OCI-M2 (cell line): Measurements from ENCODE around the gene PPEF1.
"Not testable (repeated sequence)": the region's sequence is repeated elsewhere in the genome, so short reads cannot be mapped to it uniquely, and the experiment has no call there.

Experiments
- DNase-seq: peaks from one replicate; lab custom pipeline; 2025; ENCODE audit not compliant: unreplicated experiment; lab: John Stamatoyannopoulos, UW

PPEF1 gene

DNA sequence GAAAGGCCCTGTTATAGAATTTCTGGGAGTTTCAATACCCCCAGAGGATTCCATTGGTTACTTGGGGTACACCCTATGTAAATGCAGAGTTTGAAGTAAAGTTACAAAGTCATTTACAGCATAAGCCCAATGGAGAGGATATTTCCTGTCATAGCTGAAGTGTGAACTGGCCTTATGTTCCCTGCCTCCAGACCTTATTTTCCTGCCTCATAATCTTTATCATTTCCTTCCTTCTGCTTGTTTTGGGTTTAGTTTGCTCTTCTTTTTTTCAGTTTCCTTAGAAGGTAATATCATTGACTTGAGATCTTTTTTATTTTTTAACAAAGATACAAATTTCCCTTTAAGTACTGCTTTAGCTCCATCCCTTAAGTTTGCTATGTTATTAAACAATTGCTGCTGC lies 85.4 kb downstream of the PPEF1 start:
- DNase-seq, result peak; percentile 26

GRCh38 chrX:18793601-18794089 lies 86.2 kb downstream of the PPEF1 start:
- no peak for DNase-seq

DNA sequence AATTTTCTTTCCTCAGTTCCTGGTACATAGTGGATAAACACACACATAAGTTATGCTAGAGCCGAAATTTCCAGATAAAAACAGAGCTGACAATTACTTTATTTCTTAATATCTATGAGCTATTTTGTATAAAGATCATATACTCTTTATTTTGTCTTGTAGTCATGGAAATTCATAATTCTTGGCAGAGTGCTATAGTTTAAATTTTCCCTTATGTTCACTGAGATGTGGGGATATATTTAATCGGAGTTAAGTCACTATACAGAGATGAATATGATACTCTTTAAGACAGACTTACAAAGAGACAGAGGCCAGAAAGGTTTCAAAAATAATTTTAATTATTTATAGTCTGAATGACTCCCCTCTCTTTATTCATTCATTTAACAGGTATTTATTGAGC lies 89.7 kb downstream of the PPEF1 start:
- no peak for DNase-seq

DNA sequence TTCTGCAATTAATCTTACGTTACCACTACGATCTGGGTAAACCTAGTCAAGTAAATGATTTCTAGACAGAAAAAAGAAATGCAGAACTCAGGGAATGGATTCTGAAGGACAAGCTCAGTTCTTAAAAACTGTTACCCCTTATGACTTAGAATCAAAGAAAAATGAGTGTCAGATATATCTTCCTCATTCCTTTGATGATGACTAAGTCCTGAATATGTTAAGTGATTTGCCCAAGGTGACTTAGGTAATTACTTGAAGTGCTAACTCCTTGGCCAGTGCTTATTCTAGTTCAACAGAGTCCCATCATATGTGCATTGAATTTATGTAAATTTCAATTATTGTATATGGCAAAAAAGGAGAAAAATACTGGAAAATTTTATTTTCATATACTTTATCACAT lies 92.5 kb downstream of the PPEF1 start:
- DNase-seq, result no peak

DNA sequence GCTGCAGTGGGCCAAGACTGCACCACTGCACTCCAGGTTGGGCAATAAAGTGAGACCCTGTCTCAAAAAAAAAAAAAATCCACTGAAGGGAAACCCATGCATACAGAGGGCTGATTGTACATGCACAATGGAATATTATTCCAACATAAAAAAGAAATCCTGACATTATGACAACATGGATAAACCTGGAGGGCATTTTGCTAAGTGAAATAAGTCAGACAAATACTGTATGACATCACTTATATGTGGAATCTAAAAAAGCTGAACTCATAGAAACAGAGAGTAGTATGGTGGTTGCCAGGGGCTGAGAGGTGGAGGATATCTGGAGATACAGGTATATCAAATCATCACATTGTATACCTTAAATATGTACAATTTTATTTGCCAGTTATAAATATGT lies 102.2 kb downstream of the PPEF1 start:
- no peak for DNase-seq

GRCh38 chrX:18810416-18810815 lies 103.0 kb downstream of the PPEF1 start:
- DNase-seq, result no peak

DNA sequence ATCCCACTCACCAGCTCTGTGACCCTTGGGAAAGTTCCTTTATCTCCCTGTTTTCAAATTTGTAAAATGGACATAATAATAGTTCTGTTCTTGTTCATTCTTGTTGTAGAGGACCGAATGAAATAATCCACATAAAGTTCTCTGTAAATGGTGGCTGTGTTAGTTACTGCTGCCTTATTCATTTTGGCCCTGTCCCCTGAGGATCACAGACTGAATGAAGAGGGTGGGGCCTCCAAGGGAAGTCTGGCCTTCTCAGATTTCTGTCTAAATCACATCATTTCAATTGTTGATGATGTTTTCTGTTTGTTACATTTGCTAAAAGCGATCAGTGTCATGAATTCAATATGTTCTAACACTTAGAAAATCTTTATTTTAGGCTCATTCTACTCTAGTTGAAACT lies 117.9 kb downstream of the PPEF1 start:
- no peak for DNase-seq

GRCh38 chrX:18828832-18829404 lies 121.5 kb downstream of the PPEF1 start:
- no peak for DNase-seq

GRCh38 chrX:18833071-18833731 lies 125.8 kb downstream of the PPEF1 start:
- DNase-seq, result no peak

DNA sequence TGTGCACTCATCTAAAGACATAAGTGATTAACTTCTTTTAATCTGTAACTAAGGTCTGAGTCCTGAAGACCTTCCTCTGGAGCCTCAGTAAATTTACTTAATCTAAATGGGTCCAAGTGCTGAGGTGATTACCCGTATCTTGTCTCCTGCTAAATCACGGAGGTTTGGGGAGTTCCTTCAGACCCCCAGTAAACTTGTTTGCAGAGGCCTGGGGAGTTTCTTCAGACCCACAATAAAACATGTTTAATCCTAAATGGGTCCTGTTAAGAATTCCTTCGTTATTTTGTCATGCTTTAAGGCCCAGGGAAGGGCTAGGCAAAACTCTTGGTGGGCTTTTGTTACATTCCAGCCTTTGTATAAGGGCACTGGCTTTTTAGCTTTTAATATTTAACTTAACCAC lies 140.5 kb downstream of the PPEF1 start:
- not testable (repeated sequence) for DNase-seq

DNA sequence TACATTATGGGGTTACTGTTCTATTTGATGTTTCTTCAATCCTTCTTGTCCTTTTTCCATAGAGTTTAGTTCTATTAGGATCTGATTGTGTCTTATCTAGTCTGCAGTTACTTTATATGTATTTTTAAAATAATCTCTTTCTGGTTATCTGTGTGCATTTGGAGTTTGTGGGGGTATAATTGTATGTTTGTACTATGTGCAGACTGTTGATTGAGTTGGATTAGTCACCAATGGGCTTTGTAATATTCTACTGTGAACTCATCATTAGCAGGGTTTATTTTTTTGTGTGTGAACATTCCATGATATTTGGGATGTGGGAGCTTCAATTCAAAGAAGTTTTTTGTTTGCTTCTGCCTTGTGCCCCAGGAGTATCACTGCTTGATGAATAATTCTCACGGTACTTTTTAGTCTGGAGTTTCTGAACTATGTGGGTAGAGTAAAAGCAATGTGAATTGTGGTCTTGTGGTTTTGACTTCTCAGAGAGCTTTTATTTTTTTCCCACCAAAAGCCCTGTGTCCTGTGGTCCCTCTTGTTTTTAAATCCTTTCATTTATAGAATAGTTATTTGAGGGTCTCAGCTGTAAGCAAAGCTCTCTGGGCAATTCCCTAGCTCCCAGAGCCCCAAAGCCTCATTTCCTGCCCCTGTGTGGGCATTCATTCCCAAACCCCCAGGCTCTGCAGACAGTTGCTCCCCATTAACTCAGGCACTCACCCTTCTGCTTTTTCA lies 148.6 kb downstream of the PPEF1 start:
- DNase-seq, result no peak

DNA sequence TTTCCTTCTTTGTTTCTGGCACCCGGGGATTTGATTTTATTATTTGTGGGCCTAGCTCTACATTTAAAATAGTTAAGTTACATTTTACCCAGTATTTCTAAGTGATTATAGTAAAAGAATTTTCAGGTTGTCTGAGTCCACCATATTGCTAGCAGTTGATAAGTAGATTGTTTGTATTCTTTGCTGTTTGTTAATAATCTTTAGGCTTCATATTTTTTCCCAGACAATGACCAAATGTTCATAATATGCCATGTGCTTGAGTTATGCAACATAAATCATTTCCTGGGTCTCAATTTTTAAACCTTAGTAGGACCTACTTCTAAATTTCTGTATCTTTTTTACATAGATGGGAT lies 149.2 kb downstream of the PPEF1 start:
- DNase-seq, result no peak

- DNase-seq, result no peak
Observed at GRCh38 chrX:18861511-18861910, 154.1 kb downstream of the PPEF1 start.

GRCh38 chrX:18864390-18864920 lies 157.0 kb downstream of the PPEF1 start:
- DNase-seq, result no peak

GRCh38 chrX:18871161-18871890 lies 163.9 kb downstream of the PPEF1 start:
- DNase-seq, result no peak

DNA sequence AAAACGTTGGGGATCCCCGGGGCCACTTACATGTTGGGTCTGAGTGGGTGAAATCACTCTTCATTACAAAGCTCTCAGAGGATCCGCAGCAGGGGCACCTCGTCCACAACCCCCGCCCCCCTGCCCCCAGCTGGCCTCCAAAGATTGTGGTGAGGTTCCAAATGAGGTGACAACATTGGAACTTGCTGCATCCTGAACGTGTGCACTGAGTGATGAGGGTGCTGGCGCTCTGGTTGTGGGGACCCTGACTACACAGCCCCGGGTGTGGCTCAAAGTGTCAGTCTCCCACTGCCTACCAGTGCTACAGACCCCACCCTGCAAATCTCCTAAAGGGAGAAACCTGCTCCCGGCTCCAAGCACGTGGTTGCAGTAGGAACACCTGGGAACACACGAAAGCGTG lies 164.5 kb downstream of the PPEF1 start:
- no peak for DNase-seq

- no peak for DNase-seq
Observed at GRCh38 chrX:18872621-18873020, 165.2 kb downstream of the PPEF1 start.

GRCh38 chrX:18873189-18873791 lies 165.8 kb downstream of the PPEF1 start:
- DNase-seq, result no peak

- no peak for DNase-seq
Observed at GRCh38 chrX:18873836-18874235, 166.4 kb downstream of the PPEF1 start.

GRCh38 chrX:18874560-18875255 lies 167.3 kb downstream of the PPEF1 start:
- DNase-seq, result no peak
